Dedifferentiated amniotic fluid mesenchymal stem cell (primary cell): ENCODE data around the gene MAST4.
"Not testable (repeated sequence)": the region's sequence is repeated elsewhere in the genome, so short reads cannot be mapped to it uniquely, and the experiment has no call there.

Experiments
- DNase-seq: peaks from one replicate; pipeline ENCODE4 v3.0.0-alpha.2; 2016; ENCODE audit errors: extremely low spot score

MAST4 gene

DNA sequence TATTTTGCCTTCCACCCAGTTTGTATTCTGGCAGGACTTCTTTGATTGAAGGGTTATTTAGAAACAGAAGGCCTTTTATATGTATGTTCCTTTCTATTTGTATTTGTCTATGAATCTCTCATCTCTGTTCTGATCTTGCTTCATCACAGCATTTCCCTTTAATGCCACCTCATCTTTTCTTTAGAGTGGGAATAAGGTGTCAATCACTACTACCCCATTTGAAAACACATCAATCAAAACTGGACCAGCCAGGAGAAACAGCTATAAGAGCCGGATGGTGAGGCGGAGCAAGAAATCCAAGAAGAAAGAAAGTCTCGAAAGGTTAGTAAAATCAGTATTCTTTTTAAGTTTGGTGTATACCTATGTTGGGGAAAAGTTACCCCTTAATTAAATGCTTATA, 564.1 kb downstream of the MAST4 start:
- no peak for DNase-seq

DNA sequence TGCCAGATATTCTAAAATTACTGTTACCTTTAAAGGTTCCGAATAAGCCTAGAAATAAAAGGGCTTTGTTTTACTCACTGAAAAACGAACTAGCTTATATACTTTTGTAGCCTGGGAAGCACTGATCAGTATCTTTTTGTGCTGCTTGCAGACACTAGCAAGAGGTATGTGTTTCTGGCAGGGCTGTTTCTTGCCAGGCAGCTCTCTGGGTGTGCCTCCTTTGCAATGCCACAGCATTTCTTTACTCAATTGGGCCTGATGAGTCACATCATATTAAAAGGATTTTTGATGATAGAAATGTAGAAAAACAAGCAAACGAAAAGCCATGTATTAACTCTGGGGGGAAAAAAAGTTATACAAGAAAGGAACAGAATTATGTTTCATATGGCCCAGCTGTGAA, 564.8 kb downstream of the MAST4 start:
- DNase-seq = peak; percentile 89

DNA sequence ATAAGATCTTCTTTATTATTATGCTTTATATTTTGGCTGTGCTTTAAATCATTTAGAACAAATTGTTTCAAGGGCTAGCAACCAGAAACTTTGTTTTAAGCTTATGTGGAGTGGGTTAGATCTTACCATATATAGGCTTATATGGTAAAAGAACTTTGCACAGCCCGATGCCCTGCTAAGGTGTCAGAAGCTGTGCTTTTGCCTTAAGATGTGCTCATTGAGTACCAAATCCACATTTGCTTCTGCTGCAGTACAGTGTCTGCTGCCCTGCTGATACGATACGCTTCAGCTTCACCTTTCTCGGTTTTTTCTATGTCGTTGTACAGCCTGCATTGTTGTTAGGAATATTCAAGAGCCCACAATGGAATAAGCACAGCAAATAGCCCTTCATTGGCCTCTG, 565.6 kb downstream of the MAST4 start:
- DNase-seq = no peak

DNA sequence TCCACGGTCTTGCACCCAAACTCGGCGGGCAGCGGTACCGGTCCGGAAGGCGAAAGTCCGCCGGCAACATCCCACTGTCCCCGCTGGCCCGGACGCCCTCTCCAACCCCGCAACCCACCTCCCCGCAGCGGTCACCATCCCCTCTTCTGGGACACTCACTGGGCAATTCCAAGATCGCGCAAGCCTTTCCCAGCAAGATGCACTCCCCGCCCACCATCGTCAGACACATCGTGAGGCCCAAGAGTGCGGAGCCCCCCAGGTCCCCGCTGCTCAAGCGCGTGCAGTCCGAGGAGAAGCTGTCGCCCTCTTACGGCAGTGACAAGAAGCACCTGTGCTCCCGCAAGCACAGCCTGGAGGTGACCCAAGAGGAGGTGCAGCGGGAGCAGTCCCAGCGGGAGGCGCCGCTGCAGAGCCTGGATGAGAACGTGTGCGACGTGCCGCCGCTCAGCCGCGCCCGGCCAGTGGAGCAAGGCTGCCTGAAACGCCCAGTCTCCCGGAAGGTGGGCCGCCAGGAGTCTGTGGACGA, 567.1 kb downstream of the MAST4 start:
- no peak for DNase-seq

DNA sequence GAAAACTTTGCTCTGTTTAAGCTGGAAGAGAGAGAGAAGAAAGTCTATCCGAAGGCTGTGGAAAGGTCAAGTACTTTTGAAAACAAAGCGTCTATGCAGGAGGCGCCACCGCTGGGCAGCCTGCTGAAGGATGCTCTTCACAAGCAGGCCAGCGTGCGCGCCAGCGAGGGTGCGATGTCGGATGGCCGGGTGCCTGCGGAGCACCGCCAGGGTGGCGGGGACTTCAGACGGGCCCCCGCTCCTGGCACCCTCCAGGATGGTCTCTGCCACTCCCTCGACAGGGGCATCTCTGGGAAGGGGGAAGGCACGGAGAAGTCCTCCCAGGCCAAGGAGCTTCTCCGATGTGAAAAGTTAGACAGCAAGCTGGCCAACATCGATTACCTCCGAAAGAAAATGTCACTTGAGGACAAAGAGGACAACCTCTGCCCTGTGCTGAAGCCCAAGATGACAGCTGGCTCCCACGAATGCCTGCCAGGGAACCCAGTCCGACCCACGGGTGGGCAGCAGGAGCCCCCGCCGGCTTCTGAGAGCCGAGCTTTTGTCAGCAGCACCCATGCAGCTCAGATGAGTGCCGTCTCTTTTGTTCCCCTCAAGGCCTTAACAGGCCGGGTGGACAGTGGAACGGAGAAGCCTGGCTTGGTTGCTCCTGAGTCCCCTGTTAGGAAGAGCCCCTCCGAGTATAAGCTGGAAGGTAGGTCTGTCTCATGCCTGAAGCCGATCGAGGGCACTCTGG, 567.8 kb downstream of the MAST4 start:
- no peak for DNase-seq

DNA sequence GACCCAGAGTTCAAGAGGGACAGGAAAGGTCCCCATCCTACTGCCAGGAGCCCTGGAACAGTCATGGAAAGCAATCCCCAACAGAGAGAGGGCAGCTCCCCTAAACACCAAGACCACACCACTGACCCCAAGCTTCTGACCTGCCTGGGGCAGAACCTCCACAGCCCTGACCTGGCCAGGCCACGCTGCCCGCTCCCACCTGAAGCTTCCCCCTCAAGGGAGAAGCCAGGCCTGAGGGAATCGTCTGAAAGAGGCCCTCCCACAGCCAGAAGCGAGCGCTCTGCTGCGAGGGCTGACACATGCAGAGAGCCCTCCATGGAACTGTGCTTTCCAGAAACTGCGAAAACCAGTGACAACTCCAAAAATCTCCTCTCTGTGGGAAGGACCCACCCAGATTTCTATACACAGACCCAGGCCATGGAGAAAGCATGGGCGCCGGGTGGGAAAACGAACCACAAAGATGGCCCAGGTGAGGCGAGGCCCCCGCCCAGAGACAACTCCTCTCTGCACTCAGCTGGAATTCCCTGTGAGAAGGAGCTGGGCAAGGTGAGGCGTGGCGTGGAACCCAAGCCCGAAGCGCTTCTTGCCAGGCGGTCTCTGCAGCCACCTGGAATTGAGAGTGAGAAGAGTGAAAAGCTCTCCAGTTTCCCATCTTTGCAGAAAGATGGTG, 568.8 kb downstream of the MAST4 start:
- DNase-seq = no peak

DNA sequence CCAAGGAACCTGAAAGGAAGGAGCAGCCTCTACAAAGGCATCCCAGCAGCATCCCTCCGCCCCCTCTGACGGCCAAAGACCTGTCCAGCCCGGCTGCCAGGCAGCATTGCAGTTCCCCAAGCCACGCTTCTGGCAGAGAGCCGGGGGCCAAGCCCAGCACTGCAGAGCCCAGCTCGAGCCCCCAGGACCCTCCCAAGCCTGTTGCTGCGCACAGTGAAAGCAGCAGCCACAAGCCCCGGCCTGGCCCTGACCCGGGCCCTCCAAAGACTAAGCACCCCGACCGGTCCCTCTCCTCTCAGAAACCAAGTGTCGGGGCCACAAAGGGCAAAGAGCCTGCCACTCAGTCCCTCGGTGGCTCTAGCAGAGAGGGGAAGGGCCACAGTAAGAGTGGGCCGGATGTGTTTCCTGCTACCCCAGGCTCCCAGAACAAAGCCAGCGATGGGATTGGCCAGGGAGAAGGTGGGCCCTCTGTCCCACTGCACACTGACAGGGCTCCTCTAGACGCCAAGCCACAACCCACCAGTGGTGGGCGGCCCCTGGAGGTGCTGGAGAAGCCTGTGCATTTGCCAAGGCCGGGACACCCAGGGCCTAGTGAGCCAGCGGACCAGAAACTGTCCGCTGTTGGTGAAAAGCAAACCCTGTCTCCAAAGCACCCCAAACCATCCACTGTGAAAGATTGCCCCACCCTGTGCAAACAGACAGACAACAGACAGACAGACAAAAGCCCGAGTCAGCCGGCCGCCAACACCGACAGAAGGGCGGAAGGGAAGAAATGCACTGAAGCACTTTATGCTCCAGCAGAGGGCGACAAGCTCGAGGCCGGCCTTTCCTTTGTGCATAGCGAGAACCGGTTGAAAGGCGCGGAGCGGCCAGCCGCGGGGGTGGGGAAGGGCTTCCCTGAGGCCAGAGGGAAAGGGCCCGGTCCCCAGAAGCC, 569.6 kb downstream of the MAST4 start:
- DNase-seq = no peak

DNA sequence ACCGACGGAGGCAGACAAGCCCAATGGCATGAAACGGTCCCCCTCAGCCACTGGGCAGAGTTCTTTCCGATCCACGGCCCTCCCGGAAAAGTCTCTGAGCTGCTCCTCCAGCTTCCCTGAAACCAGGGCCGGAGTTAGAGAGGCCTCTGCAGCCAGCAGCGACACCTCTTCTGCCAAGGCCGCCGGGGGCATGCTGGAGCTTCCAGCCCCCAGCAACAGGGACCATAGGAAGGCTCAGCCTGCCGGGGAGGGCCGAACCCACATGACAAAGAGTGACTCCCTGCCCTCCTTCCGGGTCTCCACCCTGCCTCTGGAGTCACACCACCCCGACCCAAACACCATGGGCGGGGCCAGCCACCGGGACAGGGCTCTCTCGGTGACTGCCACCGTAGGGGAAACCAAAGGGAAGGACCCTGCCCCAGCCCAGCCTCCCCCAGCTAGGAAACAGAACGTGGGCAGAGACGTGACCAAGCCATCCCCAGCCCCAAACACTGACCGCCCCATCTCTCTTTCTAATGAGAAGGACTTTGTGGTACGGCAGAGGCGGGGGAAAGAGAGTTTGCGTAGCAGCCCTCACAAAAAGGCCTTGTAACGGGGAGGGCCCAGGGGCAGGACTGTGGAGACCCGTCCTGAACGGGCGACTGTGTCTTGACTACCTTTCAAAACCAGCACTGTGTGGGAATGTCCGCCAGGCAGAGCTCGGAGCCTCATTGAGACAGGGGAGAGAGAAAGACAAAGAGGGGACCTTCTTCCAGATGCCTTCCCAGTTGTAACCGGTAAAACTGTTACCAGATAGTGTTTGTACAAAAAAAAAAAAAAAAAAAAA, 570.5 kb downstream of the MAST4 start:
- DNase-seq = no peak

DNA sequence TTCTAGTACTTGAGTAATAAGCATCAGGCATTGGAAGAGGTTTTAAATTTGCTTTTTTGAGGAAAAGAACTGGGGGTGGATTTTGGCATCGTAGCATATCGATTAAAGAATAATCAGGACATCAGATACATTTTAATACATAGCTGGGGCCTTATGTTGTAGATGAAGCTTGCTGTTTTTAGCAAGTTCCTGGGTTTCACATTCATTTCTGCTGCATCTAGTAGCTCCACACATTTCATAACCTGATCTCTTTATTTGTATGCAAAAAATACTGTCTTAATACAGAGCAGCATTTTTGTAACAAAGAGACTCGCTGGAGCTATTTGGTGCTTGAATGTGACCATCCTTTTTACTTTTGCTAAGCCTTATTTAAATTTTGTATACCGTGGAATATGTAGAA, 571.9 kb downstream of the MAST4 start:
- DNase-seq = no peak

DNA sequence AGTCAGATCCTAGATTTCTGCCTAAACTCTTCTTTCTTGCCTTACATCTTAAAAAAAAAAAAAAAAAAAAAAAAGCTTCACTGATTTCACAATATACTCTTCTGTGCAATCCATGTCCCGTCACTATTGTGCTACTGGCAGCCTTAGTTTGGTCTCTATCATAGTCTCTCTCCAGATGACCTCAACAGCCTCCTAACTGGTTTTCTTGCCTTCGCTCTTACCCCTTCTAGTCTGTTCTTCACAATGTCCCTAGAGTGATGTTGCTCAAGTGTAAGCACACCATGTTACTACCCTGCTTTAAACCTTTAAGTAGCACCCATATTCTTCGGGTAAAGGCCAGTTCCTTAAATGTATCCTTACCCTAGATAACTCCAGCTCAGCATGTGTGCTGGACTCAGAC, 574.6 kb downstream of the MAST4 start:
- DNase-seq = no peak

DNA sequence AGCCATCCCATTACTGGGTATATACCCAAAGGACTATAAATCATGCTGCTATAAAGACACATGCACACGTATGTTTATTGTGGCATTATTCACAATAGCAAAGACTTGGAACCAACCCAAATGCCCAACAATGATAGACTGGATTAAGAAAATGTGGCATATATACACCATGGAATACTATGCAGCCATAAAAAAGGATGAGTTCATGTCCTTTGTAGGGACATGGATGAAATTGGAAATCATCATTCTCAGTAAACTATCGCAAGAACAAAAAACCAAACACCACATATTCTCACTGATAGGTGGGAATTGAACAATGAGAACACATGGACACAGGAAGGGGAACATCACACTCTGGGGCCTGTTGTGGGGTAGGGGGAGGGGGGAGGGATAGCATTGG, 577.2 kb downstream of the MAST4 start:
- DNase-seq = not testable (repeated sequence)

DNA sequence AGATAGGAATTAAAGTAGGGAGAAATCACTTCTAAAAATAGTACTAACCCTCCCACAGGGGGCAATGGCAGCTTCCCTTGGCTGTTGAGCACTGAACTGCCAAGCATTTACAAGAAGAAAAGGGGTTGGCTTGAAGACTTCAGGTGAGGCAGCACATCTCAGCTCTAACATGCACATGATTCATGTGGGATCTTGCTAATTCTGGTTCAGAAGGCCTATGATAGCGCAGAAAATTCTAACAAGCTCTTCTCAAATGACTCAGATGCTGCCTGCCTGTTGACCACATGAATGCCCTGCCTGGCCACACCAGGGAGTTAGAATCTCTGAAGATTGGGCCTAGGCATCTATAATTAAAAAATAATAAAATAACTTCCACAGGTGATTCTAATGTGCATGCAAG, 577.8 kb downstream of the MAST4 start:
- DNase-seq = no peak

DNA sequence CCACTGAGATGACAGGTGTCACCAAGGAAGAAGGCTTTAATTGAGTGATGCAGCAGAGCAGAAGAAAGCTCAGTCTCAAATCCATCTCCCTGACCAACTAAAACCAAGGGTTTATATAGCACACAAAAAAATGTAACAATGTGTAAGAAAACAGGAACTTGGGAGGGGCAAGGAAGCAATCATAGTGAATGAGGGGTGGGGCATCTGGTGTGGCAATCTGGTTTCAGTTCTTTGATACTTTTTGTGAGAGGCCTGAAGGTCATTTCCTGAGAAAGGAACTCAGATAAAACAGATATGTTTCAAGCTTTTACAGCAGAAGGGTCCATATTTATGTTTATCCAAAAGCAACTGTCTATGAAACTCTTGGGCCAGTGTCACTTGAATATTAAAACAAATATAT, 580.7 kb downstream of the MAST4 start:
- DNase-seq = no peak

DNA sequence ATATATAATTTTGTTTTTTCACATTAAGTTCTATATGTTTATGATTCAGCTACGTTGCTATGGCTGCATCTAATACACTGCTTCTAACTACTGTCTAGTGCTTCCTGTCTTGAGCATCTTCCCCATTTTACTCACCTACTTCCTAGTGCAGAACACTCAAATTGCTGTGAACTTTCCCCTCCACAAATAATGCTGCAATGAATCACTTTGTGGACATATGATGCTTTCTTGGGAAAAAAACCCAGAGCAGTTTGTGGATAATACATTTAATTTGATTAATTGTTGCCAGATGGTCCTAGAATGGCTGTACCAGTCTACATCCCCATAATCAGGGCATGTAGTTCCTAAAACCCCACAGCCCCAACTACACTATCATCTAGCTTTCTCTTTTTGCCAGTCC, 581.9 kb downstream of the MAST4 start:
- DNase-seq = no peak

DNA sequence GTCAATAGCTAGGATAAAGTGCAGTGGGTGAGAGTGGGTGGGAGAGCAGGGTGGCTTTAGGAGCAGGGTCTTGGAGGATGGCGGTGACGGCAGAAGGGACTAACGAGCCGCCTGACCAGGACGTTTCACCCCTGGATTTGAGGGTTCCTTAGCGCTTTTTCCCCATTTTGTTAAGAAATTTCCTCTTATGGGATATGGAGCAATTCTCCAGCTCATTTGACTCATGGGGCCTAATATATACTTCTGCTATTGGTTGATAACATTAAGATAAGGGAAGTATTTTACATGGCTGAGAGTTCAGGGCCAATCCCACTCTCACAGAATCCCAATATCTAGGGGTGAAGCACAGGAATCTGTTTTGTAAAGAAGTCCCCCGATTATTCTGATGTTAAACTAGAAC, 582.8 kb downstream of the MAST4 start:
- DNase-seq = no peak

DNA sequence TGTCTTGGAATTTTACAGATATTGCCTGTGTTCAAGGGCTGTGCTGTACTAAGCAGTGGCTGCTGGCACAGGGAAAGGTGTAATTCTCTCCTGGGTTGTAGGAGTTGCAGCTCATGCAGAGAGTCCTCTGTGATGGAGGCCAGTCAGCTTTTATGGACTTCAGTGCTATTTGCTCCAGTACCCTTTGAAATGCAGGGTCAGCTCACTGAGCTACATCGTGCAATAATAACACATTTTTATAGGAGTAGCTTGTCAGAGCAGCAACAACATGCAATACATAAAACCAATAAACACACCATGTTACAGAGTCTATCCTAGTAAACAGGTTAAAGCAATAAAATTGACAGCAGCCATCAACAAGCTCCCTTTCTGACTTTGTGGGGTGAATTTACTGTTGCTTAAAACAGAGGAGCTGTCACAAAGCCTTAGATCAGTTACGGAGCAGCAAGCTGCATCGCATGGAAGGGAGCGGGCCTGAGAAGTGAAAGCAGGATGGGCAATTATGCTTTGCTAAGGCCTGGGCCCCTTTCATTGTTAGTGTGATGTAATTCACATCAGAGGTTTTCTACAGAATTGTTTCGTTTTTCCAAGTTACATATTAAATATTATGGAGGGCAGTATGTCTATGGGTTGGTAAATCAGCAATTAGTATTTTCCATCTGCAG, 583.6 kb downstream of the MAST4 start:
- no peak for DNase-seq

DNA sequence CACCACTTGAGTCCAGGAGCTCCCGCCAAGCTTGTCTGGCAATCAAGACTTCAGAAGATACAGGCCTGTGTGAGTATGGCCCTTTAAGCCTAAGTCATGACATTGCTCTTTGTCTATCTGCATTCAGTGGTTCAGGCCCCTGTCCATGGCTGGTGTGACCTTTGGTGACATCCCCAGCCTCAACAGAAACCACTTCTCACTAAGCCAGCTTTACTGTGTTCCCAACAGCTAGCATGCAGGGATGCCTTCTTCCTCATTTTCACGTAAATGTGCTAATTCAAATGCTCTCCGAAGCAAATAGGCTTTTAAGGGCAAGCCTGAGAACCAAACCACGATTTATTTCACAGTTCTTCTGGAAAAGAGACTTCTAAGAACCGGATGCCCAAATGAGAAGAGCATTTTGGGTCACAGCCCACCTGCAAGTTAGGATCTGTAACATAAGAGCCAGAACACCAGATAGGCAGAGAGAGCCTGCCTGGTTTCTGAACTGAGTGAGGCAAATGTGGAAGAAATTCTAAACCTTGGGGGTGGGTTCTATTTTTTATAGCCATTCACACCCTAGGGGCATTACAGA, 585.5 kb downstream of the MAST4 start:
- DNase-seq = no peak

DNA sequence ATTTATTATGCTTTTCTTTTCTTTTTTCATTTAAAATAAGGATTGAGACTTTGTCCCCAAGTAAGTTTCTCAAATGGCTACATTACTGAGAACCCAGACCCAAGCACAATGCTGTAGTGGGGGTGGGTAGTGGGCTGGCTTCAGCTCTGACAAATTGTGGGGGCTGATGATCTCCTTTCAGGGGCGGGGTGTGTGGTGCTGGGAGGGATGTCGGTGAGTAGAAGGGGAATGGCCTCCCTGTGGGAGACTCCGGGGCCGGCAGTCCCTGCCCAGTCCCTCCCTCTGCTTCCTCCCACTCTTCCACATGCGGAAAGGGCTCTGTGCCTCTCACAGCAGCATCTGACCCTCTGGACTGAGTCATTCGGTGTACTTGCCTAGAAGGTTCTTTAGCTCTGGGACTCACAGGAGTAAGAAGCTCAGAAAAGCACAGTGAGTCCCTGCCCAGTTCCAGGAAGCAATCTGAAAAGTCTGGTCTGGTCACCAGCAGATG, 586.2 kb downstream of the MAST4 start:
- peak; percentile 68 for DNase-seq

DNA sequence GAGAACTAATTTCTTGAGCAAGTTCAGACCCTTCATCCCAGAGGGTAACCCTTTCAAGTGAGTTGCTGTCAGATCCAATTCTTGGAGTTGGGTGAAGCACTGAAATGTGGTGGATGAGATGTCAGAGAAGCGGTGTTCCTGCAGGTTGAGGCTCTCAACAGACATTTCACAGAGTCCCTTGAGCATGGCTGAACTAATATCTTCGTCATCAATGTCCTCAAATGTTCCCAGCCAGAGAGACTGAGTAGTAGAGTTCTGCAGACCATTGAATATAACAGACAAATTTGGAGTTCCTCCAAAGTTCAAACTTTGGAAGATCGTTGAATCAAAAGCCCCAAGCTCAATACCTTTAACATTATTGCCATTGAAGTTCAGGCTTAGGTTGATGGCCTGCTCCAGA, 587.7 kb downstream of the MAST4 start:
- no peak for DNase-seq

DNA sequence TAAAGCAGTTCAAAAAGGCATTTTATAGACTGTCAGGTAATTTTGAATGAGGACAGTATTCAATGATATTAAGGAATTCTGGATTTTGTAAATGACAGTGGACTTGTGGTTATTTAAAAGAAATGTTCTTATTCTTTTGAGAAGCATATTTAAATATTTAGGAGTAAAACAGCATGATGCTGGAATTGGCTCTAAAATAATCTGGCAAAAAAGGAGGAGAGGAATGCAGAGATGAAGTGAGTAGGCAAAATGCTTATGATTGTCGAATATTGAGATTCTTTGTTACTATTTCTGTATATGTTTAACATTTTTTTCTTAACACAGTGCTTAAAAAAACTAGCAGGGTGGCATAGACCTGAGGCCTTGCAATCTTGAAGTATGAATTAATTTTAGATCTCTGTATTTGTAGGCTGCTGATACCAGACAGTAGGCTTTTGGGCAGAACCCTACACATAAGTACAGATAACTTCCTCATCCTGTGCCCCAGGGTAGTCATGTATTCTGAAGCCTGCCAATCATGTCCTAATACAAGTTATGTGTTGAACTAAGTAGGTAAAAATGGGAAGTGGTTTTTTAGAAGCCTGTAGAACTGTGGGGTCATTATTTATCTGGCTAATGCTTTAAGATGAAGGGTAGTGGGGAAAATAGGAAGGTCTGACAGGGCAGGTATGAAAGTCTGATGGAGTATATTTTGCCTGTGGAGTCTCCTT, 591.0 kb downstream of the MAST4 start:
- DNase-seq = no peak
